GM19468 (cell line): ENCODE results near the gene CAPN5.
"Not testable (repeated sequence)": the region's sequence is repeated elsewhere in the genome, so short reads cannot be mapped to it uniquely, and the experiment has no call there.

ENCODE experiments used
- ATAC-seq: cut with Tn5 transposase; IDR thresholded peaks from one replicate; pipeline ENCODE4 v1.9.1; 2021; ENCODE audit warnings: mild to moderate bottlenecking, moderate library complexity, moderate number of reproducible peaks; ENCODE audit not compliant: unreplicated experiment; ENCODE audit errors: extremely low read depth

CAPN5 gene

DNA sequence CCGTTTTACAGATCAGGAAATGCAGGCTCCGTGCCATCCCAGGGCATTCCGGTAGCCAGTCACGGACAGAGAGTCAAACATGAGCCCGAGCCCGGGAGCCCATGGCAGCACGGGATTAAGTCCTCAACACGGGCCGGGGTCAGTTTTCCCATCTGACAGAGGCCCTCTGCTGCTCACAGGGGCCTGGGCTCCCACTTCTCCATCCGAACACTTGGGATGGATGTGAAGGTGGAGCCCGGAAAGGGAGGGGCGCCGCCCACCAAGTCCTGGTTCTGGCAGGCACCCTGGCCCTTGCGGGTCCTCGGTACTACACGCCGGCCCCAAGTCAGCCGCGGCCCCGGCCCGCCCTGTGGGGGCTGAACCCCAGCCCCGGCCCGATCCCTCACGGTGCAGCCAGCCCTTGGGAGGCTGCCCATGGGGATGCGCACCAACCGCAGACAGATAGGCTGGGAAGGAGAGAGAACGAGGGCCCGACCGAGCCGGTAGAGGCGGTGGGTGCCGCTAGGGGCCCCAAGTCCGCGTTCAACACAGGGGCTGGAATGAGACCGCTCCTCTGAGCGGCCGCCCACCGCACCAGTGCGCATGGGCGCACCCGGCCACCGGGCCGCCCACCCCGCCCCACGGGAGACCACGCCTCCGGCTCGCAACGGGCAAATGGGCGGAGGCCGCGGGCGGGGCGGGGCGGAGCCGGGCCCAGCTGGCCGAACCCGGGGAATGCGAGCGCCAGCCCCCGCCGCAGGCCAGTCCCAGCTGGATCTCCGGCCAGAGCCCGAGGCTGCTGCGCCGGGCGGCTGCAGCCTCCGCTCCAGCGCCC lies at the start of gene CAPN5:
Gene CAPN5, plus strand, starts transcription at position 743 of the 814 bp plus-strand sequence. CDS start 17,916 bp downstream, outside the sequence.
- ATAC-seq: peak; percentile 69

DNA sequence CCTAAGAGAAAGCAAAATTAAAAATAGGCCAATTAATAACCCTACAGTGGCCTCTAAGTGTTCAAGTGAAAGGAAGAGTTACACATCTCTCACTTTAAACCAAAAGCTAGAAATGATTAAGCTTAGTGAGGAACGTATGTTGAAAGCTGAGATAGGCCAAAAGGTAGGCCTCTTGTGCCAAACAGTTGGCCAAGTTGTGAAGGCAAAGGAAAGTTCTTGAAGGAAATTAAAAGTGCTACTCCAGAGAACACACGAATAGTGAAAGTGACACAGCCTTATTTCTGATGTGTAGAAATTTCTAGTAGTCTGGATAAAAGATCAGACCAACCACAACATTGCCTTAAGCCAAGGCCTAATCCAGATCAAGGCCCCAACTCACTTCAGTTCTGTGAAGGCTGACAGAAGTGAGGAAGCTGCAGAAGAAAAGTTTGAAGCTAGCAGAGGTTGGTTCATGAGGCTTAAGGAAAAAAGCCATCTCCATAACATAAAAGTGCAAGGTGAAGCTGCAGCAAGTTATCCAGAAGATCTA lies 48.3 kb upstream of the CAPN5 start:
- not testable (repeated sequence) for ATAC-seq

- ATAC-seq: no peak
Observed at GRCh38 chr11:77019976-77020595, 46.7 kb upstream of the CAPN5 start.

GRCh38 chr11:77020734-77021133 lies 46.0 kb upstream of the CAPN5 start:
- no peak for ATAC-seq

- ATAC-seq: no peak
Observed at GRCh38 chr11:77024745-77025144, 42.0 kb upstream of the CAPN5 start.

DNA sequence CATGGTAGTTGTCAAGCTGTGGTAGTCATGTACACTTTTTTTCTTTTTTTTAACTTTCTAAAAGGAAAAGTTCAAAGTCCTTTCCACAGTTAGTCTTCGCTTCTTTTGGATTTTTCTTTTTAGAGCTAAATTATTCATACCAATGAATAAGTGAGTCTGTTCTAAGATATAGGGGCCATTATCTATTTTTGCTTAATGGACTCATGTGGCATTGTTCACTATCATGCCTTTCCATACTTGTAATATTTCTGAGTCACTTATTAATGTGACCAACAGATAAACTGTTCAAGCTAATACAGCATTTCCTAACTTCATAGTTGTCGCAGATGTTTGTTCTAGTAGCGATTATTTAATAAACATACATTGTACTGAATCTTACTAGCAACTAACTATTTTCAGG lies 40.5 kb upstream of the CAPN5 start:
- no peak for ATAC-seq

DNA sequence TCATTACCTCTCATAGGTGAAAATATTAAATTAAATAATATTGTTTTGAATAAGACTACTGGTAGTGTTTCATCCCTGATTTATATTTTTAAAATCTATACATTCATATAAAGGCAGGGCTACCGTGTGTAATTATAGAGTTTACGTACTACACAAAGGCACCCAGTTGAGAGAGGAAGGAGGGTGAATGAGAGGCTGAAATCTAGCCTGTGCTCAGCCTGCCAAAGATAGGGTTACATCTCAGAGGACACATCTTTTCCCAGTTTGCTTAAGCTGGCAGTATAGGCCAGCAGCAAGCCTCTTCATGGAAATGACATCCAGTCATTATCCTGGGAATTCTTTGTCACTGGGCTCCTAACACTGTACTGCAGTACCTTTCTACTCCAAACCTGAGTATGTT lies 40.0 kb upstream of the CAPN5 start:
- ATAC-seq: no peak

- ATAC-seq: no peak
Observed at GRCh38 chr11:77027275-77027674, 39.5 kb upstream of the CAPN5 start.

DNA sequence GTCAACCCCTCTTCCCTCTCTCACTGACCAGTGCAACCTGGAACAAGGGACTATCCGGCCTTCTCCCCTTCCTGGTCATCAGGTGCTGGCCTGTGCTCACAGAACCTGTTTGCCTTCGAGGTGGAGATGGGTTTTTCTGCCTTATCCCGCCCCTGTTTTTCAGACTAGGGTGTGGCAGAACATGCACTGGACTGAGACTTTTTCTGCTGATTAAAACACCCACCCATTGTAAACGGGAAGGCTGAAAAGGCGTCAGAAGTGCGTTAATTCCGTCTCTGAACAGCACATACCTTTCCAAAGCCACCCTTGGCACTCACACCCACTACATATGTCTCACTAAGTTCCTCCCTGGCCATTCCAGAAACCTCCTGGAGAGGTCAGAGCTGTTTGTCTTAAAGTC lies 36.9 kb upstream of the CAPN5 start:
- no peak for ATAC-seq

- no peak for ATAC-seq
Observed at GRCh38 chr11:77030834-77031414, 35.8 kb upstream of the CAPN5 start.

- ATAC-seq: no peak
Observed at GRCh38 chr11:77031599-77031998, 35.2 kb upstream of the CAPN5 start.

GRCh38 chr11:77035039-77035438 lies 31.7 kb upstream of the CAPN5 start:
- no peak for ATAC-seq

DNA sequence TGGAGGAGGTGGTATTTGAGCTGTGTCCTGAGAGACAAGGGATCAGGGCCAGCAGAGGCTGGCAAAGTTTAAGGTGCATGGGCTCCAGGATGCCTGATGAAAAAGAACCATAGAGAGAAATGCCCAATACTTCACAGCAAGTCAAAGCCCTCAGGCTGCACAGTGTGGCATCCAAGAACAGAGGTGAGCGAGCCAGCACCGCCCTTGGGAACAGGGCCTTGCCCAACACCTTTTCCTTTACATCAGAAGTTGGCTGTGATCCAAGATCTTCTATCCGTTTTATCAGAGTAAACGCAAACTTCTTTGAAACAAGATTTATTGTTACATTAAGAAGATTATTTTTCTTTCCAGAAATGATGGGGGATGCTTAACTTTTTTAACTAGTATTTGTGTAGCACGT lies 31.2 kb upstream of the CAPN5 start:
- ATAC-seq: no peak

DNA sequence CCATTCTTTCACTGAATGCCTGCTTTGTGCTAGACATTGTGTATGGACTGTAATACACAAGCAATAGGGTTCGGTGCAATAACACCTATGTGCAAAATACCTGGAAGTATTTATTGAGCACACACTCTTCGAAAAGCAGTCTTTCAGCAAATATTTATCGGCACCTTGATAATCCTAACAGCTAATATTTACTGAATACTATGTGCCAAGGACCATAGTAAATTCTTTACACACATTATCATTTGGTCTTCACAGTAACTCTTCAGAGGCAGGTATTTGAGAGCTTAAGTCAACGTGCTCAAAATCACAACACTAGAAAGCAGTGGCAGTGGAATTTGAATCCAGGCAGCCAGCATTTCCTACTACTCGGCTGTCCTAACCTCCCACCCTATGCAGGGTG lies 30.4 kb upstream of the CAPN5 start:
- ATAC-seq: no peak

DNA sequence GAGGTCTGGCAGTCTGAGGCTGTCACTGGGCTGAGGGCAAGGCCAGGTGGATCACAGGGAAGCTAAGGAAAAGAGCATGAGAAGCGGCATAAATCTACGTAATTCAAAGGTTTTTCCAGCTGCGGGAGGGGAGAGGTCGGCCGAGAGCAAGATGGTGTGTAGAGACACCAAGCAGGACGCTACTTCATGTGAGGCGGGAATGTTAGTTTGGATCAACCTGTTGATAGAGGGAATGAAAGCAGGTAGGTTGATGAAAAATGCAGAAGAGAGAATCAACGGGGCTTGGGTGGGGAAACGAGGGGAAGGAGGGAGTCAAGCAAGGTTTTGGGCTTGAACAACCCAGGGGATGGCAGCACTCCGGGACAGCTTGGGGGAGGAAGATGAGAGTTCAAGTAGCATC lies 29.7 kb upstream of the CAPN5 start:
- no peak for ATAC-seq

- no peak for ATAC-seq
Observed at GRCh38 chr11:77038029-77038824, 28.5 kb upstream of the CAPN5 start.

DNA sequence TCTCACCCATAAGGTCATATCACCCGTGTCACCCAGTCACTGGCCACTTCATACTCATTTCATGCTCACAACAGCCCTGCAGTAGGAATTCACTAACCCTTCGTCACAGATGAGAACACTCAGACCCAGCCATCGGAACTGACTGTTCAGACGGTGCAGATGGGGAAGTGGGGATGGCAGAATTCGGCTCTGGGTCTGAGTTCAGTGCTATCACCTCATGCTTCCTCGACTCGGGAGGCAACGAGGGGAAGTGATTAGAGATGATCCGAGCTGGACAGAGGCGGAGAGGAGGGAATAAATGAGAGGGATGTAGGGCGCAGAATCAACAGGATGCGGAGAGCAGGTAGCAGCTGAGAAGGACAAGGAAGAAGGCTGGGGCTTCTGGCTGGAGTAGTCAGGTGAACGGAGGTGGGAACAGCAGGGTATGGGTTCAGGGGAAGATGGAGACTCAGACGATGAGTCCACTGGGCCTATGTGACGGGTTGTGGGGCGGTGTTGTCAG lies 27.9 kb upstream of the CAPN5 start:
- ATAC-seq: no peak

GRCh38 chr11:77039491-77040400 lies 27.0 kb upstream of the CAPN5 start:
- no peak for ATAC-seq

- no peak for ATAC-seq
Observed at GRCh38 chr11:77040401-77040777, 26.4 kb upstream of the CAPN5 start.
